Thymus (tissue), 11 donors: Measurements from ENCODE around the gene HIVEP2. TPM values are rescaled to one million over a fixed set of nuclear protein-coding genes. Genes with fewer than 3 reads are reported as not detected.

ENCODE experiments used
- DNase-seq, 9 donors: peaks; one replicate each; pipeline ENCODE4 v3.0.0-alpha.2; 2013; ENCODE audit warnings: low spot score in 9 of 9, low read depth in 6 of 9, missing footprints in 1 of 9
- H3K27ac ChIP-seq, 2 donors: one replicate each; pipeline ENCODE4 v1.5.1; 2013; ENCODE audit warnings: control low read depth in 1 of 2, low read depth in 1 of 2, low read length in 1 of 2, mild to moderate bottlenecking in 1 of 2, moderate library complexity in 1 of 2
- H3K27me3 ChIP-seq, 2 donors: one replicate each; pipeline ENCODE4 v1.5.1; 2013; ENCODE audit warnings: low read length in 1 of 2; ENCODE audit not compliant: control insufficient read depth in 2 of 2, insufficient read depth in 1 of 2
- H3K36me3 ChIP-seq, 2 donors: one replicate each; pipeline ENCODE4 v1.5.1; 2013; ENCODE audit warnings: low read length in 1 of 2, mild to moderate bottlenecking in 1 of 2, moderate library complexity in 1 of 2; ENCODE audit not compliant: control insufficient read depth in 2 of 2, insufficient read depth in 2 of 2
- H3K4me1 ChIP-seq, 2 donors: one replicate each; pipeline ENCODE4 v1.5.1; 2013; ENCODE audit warnings: low read length in 2 of 2; ENCODE audit not compliant: control insufficient read depth in 2 of 2, insufficient read depth in 2 of 2
- H3K4me3 ChIP-seq, 2 donors: one replicate each; pipeline ENCODE4 v1.5.1; 2013; ENCODE audit warnings: low read length in 2 of 2, control low read depth in 1 of 2, mild to moderate bottlenecking in 1 of 2
- H3K9me3 ChIP-seq, 2 donors: one replicate each; pipeline ENCODE4 v1.5.1; 2013; ENCODE audit warnings: low read length in 1 of 2, mild to moderate bottlenecking in 1 of 2; ENCODE audit not compliant: control insufficient read depth in 2 of 2, insufficient read depth in 1 of 2
- WGBS: extraction: QIAGEN DNeasy Blood & Tissue Kit; methylation state at CpG from one replicate; pipeline ENCODE4 v1.1.7; 2013; 5-methylcytosine and 5-hydroxymethylcytosine counted together
- polyA plus RNA-seq: library from polyadenylated mRNA; stranded (reverse); fragments of 200-250 nt; gene quantifications from one replicate; pipeline ENCODE4 v1.2.3, GENCODE V29; 2013
- total RNA-seq: library from RNA; stranded (reverse); fragments of 120-200 nt; gene quantifications from one replicate; pipeline ENCODE4 v1.2.4, GENCODE V29; 2013
- donor health status: healthy.

Gene HIVEP2
- total and polyA plus RNA-seq, 2 donors: 11.6 to 16.4 TPM

GRCh38 chr6:142916881-142917280 lies 28.1 kb downstream of the HIVEP2 start:
- peaks cover 4 to 18% of the 10 kb centered on the region in 2 donors for H3K4me1 ChIP-seq
- H3K27me3 ChIP-seq: no peaks in the 10 kb centered on the region
- DNase-seq: no peak
- peaks cover 0 to 9% of the 10 kb centered on the region in 2 donors for H3K36me3 ChIP-seq
- no peak overlapping the region for H3K4me3 ChIP-seq
- no peak overlapping the region for H3K27ac ChIP-seq
- 99% methylated on average over 1 of the region's 1 CpG for WGBS
- H3K9me3 ChIP-seq: peaks cover 0 to 4% of the 10 kb centered on the region in 2 donors

- Histone ChIP-seq H3K27me3 (no peaks in the 10 kb centered on the region), H3K4me1 (peaks cover 4 to 18% of the 10 kb centered on the region in 2 donors), H3K36me3 (peaks cover 0 to 9% of the 10 kb centered on the region in 2 donors), H3K9me3 (peaks cover 0 to 4% of the 10 kb centered on the region in 2 donors), H3K4me3 (no peak overlapping the region), H3K27ac (no peak overlapping the region)
- over 99% methylated on average over 2 of the region's 2 CpGs for WGBS
- DNase-seq: no peak
Measured at GRCh38 chr6:142914937-142915697, 29.9 kb downstream of the HIVEP2 start.

- H3K9me3 ChIP-seq: peaks cover 0 to 4% of the 10 kb centered on the region in 2 donors
- no peaks in the 10 kb centered on the region for H3K27me3 ChIP-seq
- no peak overlapping the region for H3K4me3 ChIP-seq
- peaks cover 0 to 9% of the 10 kb centered on the region in 2 donors for H3K36me3 ChIP-seq
- 97% methylated on average over 2 of the region's 2 CpGs for WGBS
- H3K4me1 ChIP-seq: peaks cover 4 to 22% of the 10 kb centered on the region in 2 donors
- H3K27ac ChIP-seq: no peak overlapping the region
- DNase-seq: no peak
Measured at GRCh38 chr6:142914369-142914768, 30.6 kb downstream of the HIVEP2 start.

GRCh38 chr6:142913511-142914047 lies 31.4 kb downstream of the HIVEP2 start:
- H3K9me3 ChIP-seq: peaks cover 0 to 4% of the 10 kb centered on the region in 2 donors
- DNase-seq: peak in 4 of 9 donors; percentile 31 to 75 (median 41)
- peak overlapping the region; percentile 61 to 83 for H3K27ac ChIP-seq
- peaks cover 4 to 22% of the 10 kb centered on the region in 2 donors for H3K4me1 ChIP-seq
- H3K4me3 ChIP-seq: no peak overlapping the region
- H3K36me3 ChIP-seq: peaks cover 0 to 9% of the 10 kb centered on the region in 2 donors
- H3K27me3 ChIP-seq: no peaks in the 10 kb centered on the region
- 70% methylated on average over 10 of the region's 10 CpGs for whole genome bisulfite sequencing

- Histone ChIP-seq H3K4me1 (peaks cover 4 to 22% of the 10 kb centered on the region in 2 donors), H3K36me3 (peaks cover 0 to 5% of the 10 kb centered on the region in 2 donors), H3K27me3 (no peaks in the 10 kb centered on the region), H3K9me3 (peaks cover 0 to 4% of the 10 kb centered on the region in 2 donors), H3K27ac (peak overlapping the region; percentile 55 to 61), H3K4me3 (no peak overlapping the region)
- peak in 1 of 9 donors; percentile 38 for DNase-seq
- WGBS: 95% methylated on average over 5 of the region's 5 CpGs
Measured at GRCh38 chr6:142913036-142913510, 31.9 kb downstream of the HIVEP2 start.

GRCh38 chr6:142912125-142912524 lies 32.9 kb downstream of the HIVEP2 start:
- DNase-seq: no peak
- Histone ChIP-seq H3K9me3 (peaks cover 0 to 4% of the 10 kb centered on the region in 2 donors), H3K4me3 (no peak overlapping the region), H3K4me1 (peaks cover 4 to 22% of the 10 kb centered on the region in 2 donors), H3K36me3 (peaks cover 0 to 4% of the 10 kb centered on the region in 2 donors), H3K27ac (no peak overlapping the region), H3K27me3 (no peaks in the 10 kb centered on the region)
- WGBS: 92% methylated on average over 4 of the region's 4 CpGs

GRCh38 chr6:142911430-142911829 lies 33.5 kb downstream of the HIVEP2 start:
- H3K4me3 ChIP-seq: no peak overlapping the region
- WGBS: 95% methylated on average over 2 of the region's 2 CpGs
- no peak overlapping the region for H3K27ac ChIP-seq
- peaks cover 0 to 4% of the 10 kb centered on the region in 2 donors for H3K9me3 ChIP-seq
- H3K4me1 ChIP-seq: peaks cover 4 to 22% of the 10 kb centered on the region in 2 donors
- H3K27me3 ChIP-seq: no peaks in the 10 kb centered on the region
- DNase-seq: no peak
- peaks cover 0 to 4% of the 10 kb centered on the region in 2 donors for H3K36me3 ChIP-seq

GRCh38 chr6:142909686-142910085 lies 35.3 kb downstream of the HIVEP2 start:
- Histone ChIP-seq H3K4me1 (peaks cover 4 to 19% of the 10 kb centered on the region in 2 donors), H3K9me3 (peaks cover 0 to 4% of the 10 kb centered on the region in 2 donors), H3K27me3 (no peaks in the 10 kb centered on the region), H3K27ac (peak overlapping the region in 1 of 2 donors; percentile 44), H3K4me3 (no peak overlapping the region), H3K36me3 (no peaks in the 10 kb centered on the region)
- no peak for DNase-seq

GRCh38 chr6:142908235-142908634 lies 36.7 kb downstream of the HIVEP2 start:
- Histone ChIP-seq H3K4me1 (peaks cover 0 to 11% of the 10 kb centered on the region in 2 donors), H3K9me3 (peaks cover 0 to 4% of the 10 kb centered on the region in 2 donors), H3K36me3 (no peaks in the 10 kb centered on the region), H3K4me3 (no peak overlapping the region), H3K27me3 (no peaks in the 10 kb centered on the region), H3K27ac (no peak overlapping the region)
- WGBS: 100% methylated on average over 1 of the region's 1 CpG
- DNase-seq: no peak
